RPMI8226 (cell line): Measurements from ENCODE around the gene TRMT2A.
"Not testable (repeated sequence)": the region's sequence is repeated elsewhere in the genome, so short reads cannot be mapped to it uniquely, and the experiment has no call there.

ENCODE experiments used
- DNase-seq: peaks from one replicate; pipeline ENCODE4 v3.0.0-alpha.2; 2015

The TRMT2A gene

GRCh38 chr22:20116951-20117632 lies at the start of gene TRMT2A:
TSS of gene TRMT2A (minus strand) at chr22:20117226. CDS start at chr22:20116906, 320 bp downstream.
- peak; percentile 88 for DNase-seq

GRCh38 chr22:20166703-20167102 lies 49.7 kb upstream of the TRMT2A start:
- DNase-seq: no peak

DNA sequence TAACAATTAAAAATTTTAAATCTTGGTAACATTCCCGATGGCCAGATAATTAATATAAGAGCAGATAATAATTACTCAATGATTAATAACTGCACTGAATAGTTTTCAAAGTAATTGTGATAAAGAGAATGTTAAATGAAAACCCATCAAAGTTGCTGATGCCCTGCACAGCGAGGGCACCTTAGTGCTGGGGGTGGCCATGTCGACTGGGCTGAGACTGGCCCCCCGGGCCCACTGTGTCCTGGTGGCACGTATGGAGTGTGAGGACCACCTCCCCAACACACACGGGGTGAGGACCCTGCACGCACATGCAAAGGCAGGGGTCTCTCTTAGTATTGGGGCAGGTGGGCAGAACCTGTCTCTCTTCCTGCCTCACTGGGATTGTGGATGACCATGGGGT lies 48.9 kb upstream of the TRMT2A start:
- DNase-seq: no peak

DNA sequence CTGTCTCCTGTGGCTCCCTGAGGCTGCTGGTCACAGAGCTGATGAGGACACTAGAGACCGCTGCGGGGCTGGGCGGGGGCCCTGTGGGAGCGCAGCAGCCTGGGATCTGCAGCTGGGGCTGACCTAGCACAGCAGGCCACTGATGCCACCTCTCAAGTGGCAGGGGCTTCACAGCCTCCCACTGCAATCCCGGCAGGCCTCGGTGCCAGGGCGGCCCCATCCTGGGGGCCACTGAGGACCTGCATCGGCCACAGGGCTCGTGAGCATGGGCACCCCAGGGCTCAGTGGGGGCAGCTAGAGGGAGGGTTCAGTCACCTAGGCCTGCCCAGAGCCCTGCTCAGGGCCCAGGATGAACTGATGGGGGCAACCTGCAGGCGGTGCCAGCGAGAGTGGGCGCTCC lies 48.4 kb upstream of the TRMT2A start:
- no peak for DNase-seq

- no peak for DNase-seq
Observed at GRCh38 chr22:20164863-20165262, 47.8 kb upstream of the TRMT2A start.

DNA sequence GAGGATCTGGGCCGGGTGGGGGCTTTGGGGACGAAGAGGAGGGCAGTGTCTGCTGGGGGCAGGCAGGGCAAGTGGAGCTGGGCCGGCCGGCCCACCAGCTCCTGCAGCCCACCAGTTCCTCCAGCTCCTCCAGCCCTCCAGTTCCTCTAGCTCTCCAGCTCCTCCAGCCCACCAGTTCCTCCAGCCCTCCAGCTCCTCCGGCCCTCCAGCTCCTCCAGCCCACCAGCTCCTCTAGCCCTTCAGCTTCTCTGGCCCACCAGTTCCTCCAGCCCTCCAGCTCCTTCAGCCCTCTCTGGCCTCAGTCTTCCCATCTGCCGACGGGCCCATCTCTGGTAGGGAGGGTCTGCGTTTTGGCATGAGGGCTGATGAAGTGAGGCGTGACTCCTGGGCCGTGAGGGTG lies 43.0 kb upstream of the TRMT2A start:
- no peak for DNase-seq

DNA sequence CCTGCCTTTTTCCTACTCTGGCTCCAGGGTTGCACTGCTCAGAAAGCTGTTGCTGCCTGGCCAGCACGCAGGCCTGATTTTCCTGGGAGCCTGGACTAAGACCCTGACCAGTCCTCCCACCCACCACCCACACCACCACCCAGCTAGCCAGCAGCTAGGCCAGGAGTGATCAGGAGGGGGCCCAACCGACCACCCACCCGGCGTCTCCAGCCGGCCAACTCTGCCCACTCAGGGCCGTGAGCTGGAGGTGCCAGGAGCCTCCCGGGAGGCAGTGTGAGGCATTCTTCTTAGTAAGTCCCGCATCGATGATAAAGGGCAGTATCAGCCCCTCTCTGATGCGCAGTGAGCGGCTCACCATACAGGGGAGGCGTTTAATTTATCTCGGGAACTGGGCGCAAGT lies 42.5 kb upstream of the TRMT2A start:
- DNase-seq: not testable (repeated sequence)

GRCh38 chr22:20159076-20159475 lies 42.0 kb upstream of the TRMT2A start:
- no peak for DNase-seq

DNA sequence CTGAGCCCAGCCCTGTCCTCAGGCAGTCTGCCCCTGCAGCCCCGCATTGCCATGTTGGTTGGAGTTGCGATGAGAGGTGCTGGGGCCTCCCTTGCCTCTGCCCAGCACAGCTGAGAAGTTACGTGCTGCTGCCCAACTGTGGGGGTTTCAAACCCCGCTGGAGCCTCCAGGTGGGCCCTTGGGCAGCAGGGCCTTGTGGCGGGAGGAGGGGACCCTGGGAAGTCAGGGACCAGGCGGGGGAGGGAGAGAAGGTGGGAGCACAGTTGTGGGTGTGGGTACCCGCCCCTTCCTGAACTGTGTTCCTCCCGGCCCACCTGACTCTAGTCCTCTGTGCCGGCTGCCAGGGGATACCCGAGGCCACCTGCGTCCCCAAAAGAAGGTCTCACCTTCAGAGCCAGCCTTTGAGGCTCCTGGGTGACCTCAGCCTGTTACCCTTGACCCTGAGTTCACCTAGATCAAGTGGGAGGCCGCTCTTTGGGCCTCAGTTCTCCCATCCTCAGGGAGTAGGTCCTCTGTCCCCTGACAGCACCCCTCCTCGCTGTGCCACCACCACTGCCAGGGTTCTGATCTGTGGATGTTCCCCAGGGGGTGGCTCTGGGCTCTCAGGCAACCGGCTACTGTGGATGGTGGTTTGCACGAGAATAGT lies 41.5 kb upstream of the TRMT2A start:
- no peak for DNase-seq

DNA sequence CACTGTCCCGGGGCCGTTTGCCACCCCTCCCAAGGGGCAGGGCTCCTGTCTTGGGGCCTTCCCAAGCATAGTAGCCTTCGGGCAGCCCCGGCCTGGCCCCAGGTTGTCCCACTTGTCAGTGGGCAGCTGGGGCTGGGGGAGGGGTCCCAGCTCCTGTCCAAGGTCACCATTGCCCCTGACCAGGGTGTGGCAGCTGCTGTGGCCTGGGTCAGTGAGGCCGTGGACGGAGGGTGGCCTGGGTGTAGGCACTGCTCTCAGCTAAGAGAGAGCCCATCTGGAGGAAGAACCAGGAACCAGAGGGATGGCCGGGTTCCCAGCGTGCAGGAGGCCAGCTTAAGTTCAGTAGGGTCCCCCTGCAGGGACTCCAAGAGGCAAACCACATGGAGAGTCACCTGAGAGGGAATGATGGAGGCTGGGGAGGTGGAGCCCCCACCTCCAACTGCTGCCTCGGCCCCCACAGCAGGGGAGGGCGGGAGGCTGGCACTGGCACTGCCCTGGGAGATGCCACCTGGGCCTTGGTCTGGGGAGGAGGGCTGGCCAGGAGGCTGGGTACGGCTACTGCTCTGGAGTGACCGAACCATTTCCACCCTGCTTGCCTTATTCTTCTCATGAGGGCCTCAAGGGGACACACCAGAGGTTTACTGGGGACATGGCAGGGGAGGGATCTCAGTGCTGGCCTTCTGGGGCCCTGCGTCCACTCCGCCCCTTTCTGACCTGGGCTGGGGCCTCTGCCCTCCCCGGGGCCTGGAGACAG lies 40.6 kb upstream of the TRMT2A start:
- no peak for DNase-seq

DNA sequence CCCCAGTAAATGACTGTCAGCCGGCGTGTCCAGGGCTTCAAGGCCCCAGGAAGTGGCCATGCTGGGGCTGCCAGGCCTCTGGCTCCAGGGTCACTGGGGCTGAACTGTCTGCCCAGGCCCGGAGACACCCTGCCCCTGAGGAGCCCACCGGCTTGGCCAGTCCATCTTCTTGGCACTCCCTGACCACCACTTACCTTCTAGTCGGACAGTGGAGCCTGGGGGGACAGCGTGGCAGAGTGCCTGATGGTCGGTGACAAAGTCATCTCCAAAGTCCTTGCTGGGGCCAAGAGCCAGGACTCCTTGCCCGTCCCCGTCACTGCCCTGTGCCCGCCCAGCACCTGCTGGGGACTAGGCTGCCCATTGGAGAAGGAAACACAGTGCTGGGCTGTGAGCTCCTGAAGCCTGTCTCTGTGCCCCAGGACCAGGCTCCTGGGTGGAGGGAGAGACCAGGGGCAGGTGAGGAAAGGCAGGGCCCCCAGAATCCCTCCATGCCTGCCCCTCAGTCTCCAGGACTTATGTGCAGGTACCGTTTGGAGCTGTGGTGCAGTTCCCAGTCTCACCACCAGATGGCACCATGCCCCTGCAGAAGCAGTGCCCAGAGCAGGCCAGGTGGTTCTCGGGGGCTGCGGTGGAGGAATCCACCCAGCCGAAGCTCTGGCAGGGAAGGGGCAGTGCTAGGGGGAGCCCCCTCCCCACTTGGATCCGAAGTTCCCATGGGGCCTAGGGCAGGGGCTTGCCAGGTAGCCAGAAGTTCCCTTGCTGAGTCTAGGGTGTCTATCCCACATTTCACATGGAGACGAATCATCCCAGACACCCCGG lies 39.8 kb upstream of the TRMT2A start:
- peak; percentile 45 for DNase-seq

DNA sequence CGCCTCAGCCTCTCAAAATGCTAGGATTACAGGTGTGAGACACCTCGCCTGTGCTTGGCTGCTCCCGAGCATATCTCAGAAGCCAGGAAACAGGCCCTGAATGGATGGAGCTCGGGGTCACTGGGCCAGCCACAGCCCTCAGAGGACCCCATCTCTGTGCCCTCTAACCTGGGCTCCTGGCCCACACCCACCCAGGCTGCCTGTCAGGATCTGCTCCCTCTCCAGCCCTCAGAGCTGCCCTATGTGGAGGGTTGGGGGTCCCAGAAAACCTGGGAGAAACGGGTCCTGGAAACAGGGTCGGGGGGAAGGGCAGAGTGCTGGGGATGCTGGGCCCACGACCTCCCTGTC lies 39.0 kb upstream of the TRMT2A start:
- no peak for DNase-seq

DNA sequence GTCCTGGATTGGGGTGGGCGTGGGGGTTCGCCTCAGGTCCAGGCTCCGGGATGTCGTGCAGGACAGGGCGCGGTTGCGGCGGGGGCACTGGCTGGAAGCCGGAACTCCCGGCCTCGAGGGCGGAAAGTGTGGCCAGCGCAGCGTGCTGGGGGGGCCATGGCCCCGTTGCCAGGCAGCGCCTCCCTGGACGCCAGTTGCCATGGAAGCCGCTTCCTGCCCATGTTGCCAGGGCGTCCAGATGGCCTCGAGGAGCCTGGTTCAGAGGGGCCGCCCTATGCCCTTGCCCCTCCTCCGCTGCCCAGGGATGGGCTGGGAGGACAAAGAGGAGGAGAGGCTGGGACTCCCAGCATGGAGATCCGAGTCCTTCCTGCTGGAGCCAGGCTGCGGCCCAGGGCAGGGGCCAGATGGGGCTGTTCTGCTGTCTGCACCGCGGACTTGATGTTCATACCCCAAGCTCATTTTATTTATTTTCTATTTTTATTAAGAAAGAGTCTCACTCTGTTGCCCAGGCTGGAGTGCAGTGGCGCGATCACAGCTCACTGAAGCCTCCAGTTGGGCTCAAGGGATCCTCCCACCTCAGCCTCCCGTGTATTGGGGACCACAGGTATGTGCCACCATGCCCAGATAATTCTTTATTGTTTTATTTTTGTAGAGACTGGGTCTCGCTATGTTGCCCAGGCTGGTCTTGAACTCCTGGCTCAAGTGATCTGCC lies 38.5 kb upstream of the TRMT2A start:
- DNase-seq: no peak

DNA sequence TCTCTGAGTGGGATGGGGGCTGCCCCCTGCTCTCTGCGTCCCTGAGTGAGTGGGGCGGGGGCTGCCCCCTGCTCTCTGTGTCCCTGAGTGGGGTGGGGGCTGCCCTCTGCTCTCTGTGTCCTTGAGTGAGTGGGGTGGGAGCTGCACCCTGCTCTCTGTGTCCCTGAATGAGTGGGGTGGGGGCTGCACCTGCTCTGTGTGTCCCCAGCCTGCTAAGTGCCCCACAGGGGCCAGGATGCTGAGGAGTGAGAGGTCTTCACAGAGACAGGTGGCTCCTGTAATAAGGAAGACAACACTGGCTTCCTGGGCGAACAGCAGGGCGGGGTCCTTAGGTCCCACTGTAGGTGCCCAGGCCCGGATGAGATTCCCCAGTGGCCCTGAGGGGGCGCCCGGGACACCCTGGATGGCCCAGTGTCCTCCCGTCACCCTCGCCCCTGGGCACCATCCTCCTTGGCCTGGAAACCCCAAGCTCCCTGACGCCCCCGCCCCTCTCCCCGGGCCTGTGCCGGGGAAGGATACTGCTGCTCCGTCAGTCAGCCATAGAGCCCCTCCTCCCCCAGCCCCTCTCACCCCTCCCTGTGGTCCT lies 37.7 kb upstream of the TRMT2A start:
- no peak for DNase-seq

GRCh38 chr22:20153945-20154344 lies 36.9 kb upstream of the TRMT2A start:
- DNase-seq: no peak

GRCh38 chr22:20152464-20152890 lies 35.5 kb upstream of the TRMT2A start:
- DNase-seq: no peak

DNA sequence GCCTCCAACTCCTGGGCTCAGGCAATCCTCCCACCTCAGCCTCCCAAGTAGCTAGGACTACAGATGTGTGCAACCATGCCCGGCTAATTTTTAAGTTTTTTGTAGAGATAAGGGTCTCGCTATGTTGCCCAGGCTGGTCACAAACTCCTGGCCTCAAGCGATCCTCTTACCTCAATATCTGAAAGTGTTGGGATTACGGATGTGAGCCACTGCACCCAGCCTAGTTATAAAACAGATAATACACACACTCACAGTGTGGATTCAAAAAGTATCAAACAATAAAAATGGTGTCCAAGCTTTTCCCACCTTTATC lies 34.2 kb upstream of the TRMT2A start:
- DNase-seq: no peak

- DNase-seq: no peak
Observed at GRCh38 chr22:20150381-20151275, 33.6 kb upstream of the TRMT2A start, which contains the start of gene CCDC188. TSS of gene CCDC188 (minus strand) at chr22:20151055. CDS start at chr22:20150986, 69 bp downstream.

DNA sequence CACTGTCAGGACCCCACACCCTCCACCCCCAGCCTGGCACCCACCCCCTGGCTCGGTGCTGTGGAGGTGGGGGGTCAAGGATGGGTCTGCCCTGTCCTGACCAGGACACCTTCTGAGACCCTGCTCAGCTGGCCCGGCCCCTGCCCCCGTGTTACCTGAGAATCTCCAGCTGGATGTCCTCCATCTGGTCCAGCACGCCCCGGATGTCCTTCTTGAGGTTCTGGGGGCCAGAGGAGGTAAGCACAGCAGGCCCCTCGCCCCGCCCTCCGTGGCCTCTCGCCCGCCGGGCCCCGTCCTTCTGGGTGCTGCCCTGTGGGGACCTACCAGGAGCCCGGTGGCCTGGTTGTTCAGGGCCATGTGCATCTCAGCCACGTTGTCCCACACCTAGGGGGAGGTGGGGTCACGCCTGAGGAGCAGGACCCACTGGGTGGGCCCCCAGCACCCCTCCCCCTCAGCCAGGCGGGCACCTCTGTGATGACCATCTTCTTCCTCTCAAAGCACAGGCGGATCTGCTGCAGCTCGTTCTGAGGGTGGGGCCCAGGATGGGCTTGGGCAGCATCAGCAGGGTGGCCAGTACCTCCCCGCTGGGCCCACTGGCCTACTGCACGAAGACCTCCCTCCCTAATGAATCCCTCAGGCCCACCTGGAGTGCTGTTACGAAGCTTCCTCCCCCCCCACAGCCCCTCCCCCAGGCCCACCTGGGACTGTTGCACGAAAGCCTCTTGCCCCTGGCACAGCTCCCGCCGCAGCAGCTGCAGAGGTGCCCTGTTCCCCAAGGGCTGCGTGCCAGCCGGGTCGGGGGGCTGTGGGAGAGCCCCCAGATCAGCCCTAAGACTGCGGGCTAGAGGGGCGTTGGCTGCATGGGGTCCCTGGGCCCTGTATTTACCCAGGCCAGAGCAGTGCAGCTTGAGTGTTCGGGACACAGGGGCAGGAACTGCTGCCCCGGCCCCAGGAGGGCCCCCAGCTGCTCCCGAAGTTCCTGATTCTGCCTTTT lies 32.5 kb upstream of the TRMT2A start:
- DNase-seq: no peak

DNA sequence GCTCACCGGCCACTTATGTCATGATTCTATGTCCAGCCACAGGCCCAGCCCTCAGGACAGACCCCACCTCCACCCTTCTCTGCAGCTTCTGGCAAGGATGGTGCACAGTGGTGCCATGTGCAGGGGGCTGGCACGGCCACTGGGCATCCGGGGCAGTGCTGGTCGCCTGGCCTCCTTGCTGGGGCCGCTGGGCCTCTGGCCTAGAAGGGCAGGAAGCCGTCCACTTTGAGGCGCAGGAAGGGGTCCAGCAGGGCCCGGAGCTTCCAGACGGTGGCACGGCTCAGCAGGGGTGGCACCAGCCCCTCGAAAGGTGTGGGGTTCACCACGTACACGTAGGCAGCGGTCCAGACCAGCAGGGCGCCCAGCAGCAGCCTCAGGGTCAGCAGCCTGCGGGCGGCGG lies 31.4 kb upstream of the TRMT2A start:
- DNase-seq: no peak
